Smooth muscle cell (in vitro differentiated cells): ENCODE data around the gene TEF. TPM values are rescaled to one million over a fixed set of nuclear protein-coding genes. Genes with fewer than 3 reads are reported as not detected.

ENCODE experiments used
- DNase-seq: peaks from one replicate; lab custom pipeline; 2025; ENCODE audit not compliant: unreplicated experiment; lab: John Stamatoyannopoulos, UW
- H2AFZ ChIP-seq: fragments of 200-600 bp; sonication (generic); 2 replicates; pipeline ENCODE4 v1.6.0; 2016; ENCODE audit warnings: antibody characterized with exemption, low read depth, mild to moderate bottlenecking
- H3F3A ChIP-seq: fragments of 200-600 bp; sonication (generic); 2 replicates; pipeline ENCODE4 v1.6.0; 2017; ENCODE audit warnings: antibody characterized with exemption, low read depth
- H3K27ac ChIP-seq: fragments of 200-600 bp; sonication (generic); 2 replicates; pipeline ENCODE4 v1.5.1; 2016; ENCODE audit warnings: low read depth, mild to moderate bottlenecking
- H3K27me3 ChIP-seq: fragments of 200-600 bp; sonication (generic); 2 replicates; pipeline ENCODE4 v1.6.1; 2016; ENCODE audit warnings: low read depth, mild to moderate bottlenecking
- H3K36me3 ChIP-seq: fragments of 200-600 bp; sonication (generic); 2 replicates; pipeline ENCODE4 v1.5.1; 2016; ENCODE audit warnings: low read depth
- H3K4me1 ChIP-seq: fragments of 200-600 bp; sonication (generic); 2 replicates; pipeline ENCODE4 v1.5.1; 2016; ENCODE audit warnings: low read depth
- H3K4me2 ChIP-seq: fragments of 200-600 bp; sonication (generic); 2 replicates; pipeline ENCODE4 v1.6.0; 2016; ENCODE audit warnings: mild to moderate bottlenecking
- H3K4me3 ChIP-seq: fragments of 200-600 bp; sonication (generic); 2 replicates; pipeline ENCODE4 v1.5.1; 2016; ENCODE audit warnings: mild to moderate bottlenecking
- H3K79me2 ChIP-seq: fragments of 200-600 bp; sonication (generic); 2 replicates; pipeline ENCODE4 v1.6.0; 2016; ENCODE audit warnings: low read depth, mild to moderate bottlenecking
- H3K9ac ChIP-seq: fragments of 200-600 bp; sonication (generic); 2 replicates; pipeline ENCODE4 v1.6.0; 2016; ENCODE audit warnings: low read depth
- H3K9me3 ChIP-seq: fragments of 200-600 bp; sonication (generic); replicated peaks from 2 replicates; pipeline ENCODE4 v1.5.1; 2016; ENCODE audit warnings: low read depth
- H4K20me1 ChIP-seq: fragments of 200-600 bp; sonication (generic); 2 replicates; pipeline ENCODE4 v1.6.0; 2016; ENCODE audit warnings: low read depth
- CTCF ChIP-seq: fragments of 200-600 bp; sonication (generic); IDR thresholded peaks from 2 replicates; pipeline ENCODE4 v1.5.1; 2017; ENCODE audit warnings: borderline replicate concordance, mild to moderate bottlenecking, antibody characterized with exemption; ENCODE audit not compliant: insufficient read depth, poor library complexity, severe bottlenecking
- WGBS: methylation state at CpG from one replicate; pipeline ENCODE4 v1.1.7; 2016; ENCODE audit warnings: low lambda C conversion rate; 5-methylcytosine and 5-hydroxymethylcytosine counted together
- polyA plus RNA-seq: library from polyadenylated mRNA; unstranded; fragments of >200 nt; fragmentation: Nextera tagmentation; extraction: Ambion mirVana; gene quantifications from 2 replicates; pipeline ENCODE4 v1.2.1, GENCODE V29; 2016
- total RNA-seq: library from RNA; depleted of rRNA; stranded (reverse); fragments of >200 nt; gene quantifications from 2 replicates; pipeline ENCODE4 v1.2.3, GENCODE V29; 2014

Gene TEF
- total RNA-seq, result 6.4 and 7.7 TPM in 2 replicates
- 7.6 and 9.0 TPM in 2 replicates for polyA plus RNA-seq

GRCh38 chr22:41381329-41382097 lies at the start of gene TEF:
Gene TEF (plus strand): TSS chr22:41381942. CDS start chr22:41382045, 103 bp downstream.
- peaks cover 9% of the 10 kb centered on the region for H3F3A ChIP-seq
- peaks cover 15% of the 10 kb centered on the region for H4K20me1 ChIP-seq
- under 1% methylated on average over 60 of the region's 84 CpGs for WGBS
- H3K27ac ChIP-seq, result peak within 1 kb of the TSS; percentile 98
- peak within 1 kb of the TSS; percentile 90 for H3K4me3 ChIP-seq
- H3K27me3 ChIP-seq, result no peaks in the 10 kb centered on the region
- no peaks in the 10 kb centered on the region for H3K79me2 ChIP-seq
- H3K9ac ChIP-seq, result peak within 1 kb of the TSS; percentile 96
- peaks cover 10% of the 10 kb centered on the region for H3K4me1 ChIP-seq
- peak within 1 kb of the TSS; percentile 91 for H3K4me2 ChIP-seq
- H2AFZ ChIP-seq, result peak within 1 kb of the TSS; percentile 87
- DNase-seq, result peak; percentile 99
- H3K9me3 ChIP-seq, result no peaks in the 10 kb centered on the region
- no peaks in the 10 kb centered on the region for H3K36me3 ChIP-seq
- no peak for TF ChIP-seq CTCF

GRCh38 chr22:41332217-41332939 lies 49.4 kb upstream of the TEF start:
- TF ChIP-seq CTCF, result no peak
- H4K20me1 ChIP-seq, result peaks cover 3% of the 10 kb centered on the region
- WGBS, result 95% methylated on average over 15 of the region's 15 CpGs
- no peak overlapping the region for H3K9ac ChIP-seq
- no peaks in the 10 kb centered on the region for H3K9me3 ChIP-seq
- no peaks in the 10 kb centered on the region for H3K27me3 ChIP-seq
- H3K36me3 ChIP-seq, result peaks cover 8% of the 10 kb centered on the region
- DNase-seq, result no peak
- H2AFZ ChIP-seq, result no peak overlapping the region
- no peaks in the 10 kb centered on the region for H3K79me2 ChIP-seq
- H3K4me1 ChIP-seq, result no peaks in the 10 kb centered on the region
- H3K27ac ChIP-seq, result no peak overlapping the region
- no peak overlapping the region for H3K4me3 ChIP-seq
- no peak overlapping the region for H3K4me2 ChIP-seq
- H3F3A ChIP-seq, result no peaks in the 10 kb centered on the region

- Histone ChIP-seq H3K4me2 (no peak overlapping the region), H3K4me1 (no peaks in the 10 kb centered on the region), H3K9ac (no peak overlapping the region), H3K27me3 (no peaks in the 10 kb centered on the region), H3K36me3 (peaks cover 8% of the 10 kb centered on the region), H3K9me3 (no peaks in the 10 kb centered on the region), H3K27ac (no peak overlapping the region), H3K4me3 (no peak overlapping the region), H3K79me2 (no peaks in the 10 kb centered on the region), H3F3A (no peaks in the 10 kb centered on the region), H4K20me1 (peaks cover 3% of the 10 kb centered on the region), H2AFZ (no peak overlapping the region)
- WGBS, result 98% methylated on average over 3 of the region's 3 CpGs
- no peak for DNase-seq
- TF ChIP-seq CTCF, result no peak
Observed at GRCh38 chr22:41333806-41334205, 47.9 kb upstream of the TEF start.
